AG08396 (cell line): Measurements from ENCODE around the gene TFPI2.
"Not testable (repeated sequence)": the region's sequence is repeated elsewhere in the genome, so short reads cannot be mapped to it uniquely, and the experiment has no call there.

Experiments used
- DNase-seq: peaks from one replicate; pipeline ENCODE4 v3.0.0; 2012; ENCODE audit warnings: low spot score, mixed read lengths

The TFPI2 gene

GRCh38 chr7:93890464-93891068, at the start of gene TFPI2:
TFPI2 (minus strand) TSS chr7:93890753; CDS start chr7:93890678, 75 bp downstream.
- peak; percentile 39 for DNase-seq

- DNase-seq: no peak
These were observed 47.7 kb upstream of the TFPI2 start for GRCh38 chr7:93938293-93938692.

- DNase-seq: no peak
These were observed 47.3 kb upstream of the TFPI2 start for GRCh38 chr7:93937818-93938217.

- DNase-seq: no peak
These were observed 44.5 kb upstream of the TFPI2 start for GRCh38 chr7:93935102-93935501.

GRCh38 chr7:93933156-93933555, 42.6 kb upstream of the TFPI2 start:
- no peak for DNase-seq

GRCh38 chr7:93931655-93932054, 41.1 kb upstream of the TFPI2 start:
- DNase-seq: no peak

GRCh38 chr7:93927585-93927984, 37.0 kb upstream of the TFPI2 start:
- DNase-seq: no peak

GRCh38 chr7:93926800-93927199, 36.2 kb upstream of the TFPI2 start:
- DNase-seq: no peak

GRCh38 chr7:93923942-93924341, 33.4 kb upstream of the TFPI2 start:
- DNase-seq: no peak

- DNase-seq: no peak
These were observed 32.7 kb upstream of the TFPI2 start for GRCh38 chr7:93923296-93923695.

- DNase-seq: peak; percentile 67
These were observed 31.3 kb upstream of the TFPI2 start, which contains the start of gene GNG11 for GRCh38 chr7:93921607-93922566. GNG11 (plus strand) TSS chr7:93921735; CDS start chr7:93922138, 403 bp downstream.

GRCh38 chr7:93921186-93921585, 30.6 kb upstream of the TFPI2 start:
- DNase-seq: no peak

- DNase-seq: no peak
These were observed 30.1 kb upstream of the TFPI2 start for GRCh38 chr7:93920496-93921182.

- not testable (repeated sequence) for DNase-seq
These were observed 25.8 kb upstream of the TFPI2 start for GRCh38 chr7:93916315-93916714.

- not testable (repeated sequence) for DNase-seq
These were observed 25.3 kb upstream of the TFPI2 start for GRCh38 chr7:93915888-93916287.

- DNase-seq: not testable (repeated sequence)
These were observed 24.8 kb upstream of the TFPI2 start for GRCh38 chr7:93915206-93915842.

GRCh38 chr7:93914581-93915066, 24.1 kb upstream of the TFPI2 start:
- DNase-seq: no peak

- no peak for DNase-seq
These were observed 22.6 kb upstream of the TFPI2 start for GRCh38 chr7:93913197-93913596.

GRCh38 chr7:93911661-93912060, 21.1 kb upstream of the TFPI2 start:
- DNase-seq: not testable (repeated sequence)

GRCh38 chr7:93911242-93911641, 20.7 kb upstream of the TFPI2 start:
- DNase-seq: not testable (repeated sequence)

- peak; percentile 15 for DNase-seq
These were observed 19.8 kb upstream of the TFPI2 start for GRCh38 chr7:93910076-93910994.
